HG02870 (cell line): ENCODE data around the gene MOXD1.

Experiments used
- ATAC-seq: cut with Tn5 transposase; IDR thresholded peaks from one replicate; pipeline ENCODE4 v1.9.1; 2021; ENCODE audit warnings: mild to moderate bottlenecking, moderate library complexity; ENCODE audit not compliant: unreplicated experiment

The MOXD1 gene

GRCh38 chr6:132246632-132247270 lies 154.5 kb downstream of the MOXD1 start:
- ATAC-seq = no peak

GRCh38 chr6:132246120-132246617 lies 155.1 kb downstream of the MOXD1 start:
- no peak for ATAC-seq
